Loucy (cell line): Measurements from ENCODE around the gene ENPP1.

ENCODE experiments used
- H2AFZ ChIP-seq: fragments of 200-600 bp; sonication (generic); 2 replicates; pipeline ENCODE4 v1.6.0; 2016; ENCODE audit warnings: antibody characterized with exemption, mild to moderate bottlenecking, low read length, moderate library complexity
- H3F3A ChIP-seq: fragments of 200-600 bp; 2 replicates; pipeline ENCODE4 v1.6.0; 2016; ENCODE audit warnings: antibody characterized with exemption, low read depth, mild to moderate bottlenecking
- H3K27me3 ChIP-seq: fragments of 200-600 bp; sonication (generic); 2 replicates; pipeline ENCODE4 v1.6.1; 2014; ENCODE audit warnings: low read length, mild to moderate bottlenecking; ENCODE audit not compliant: insufficient read depth, poor library complexity, severe bottlenecking
- H3K36me3 ChIP-seq: fragments of 200-600 bp; sonication (generic); 2 replicates; pipeline ENCODE4 v1.6.1; 2016; ENCODE audit warnings: low read length; ENCODE audit not compliant: insufficient read depth
- H3K4me1 ChIP-seq: fragments of 200-600 bp; sonication (generic); 2 replicates; pipeline ENCODE4 v1.5.1; 2014; ENCODE audit warnings: low read length, mild to moderate bottlenecking; ENCODE audit not compliant: insufficient read depth, poor library complexity, severe bottlenecking
- H3K4me2 ChIP-seq: fragments of 200-600 bp; sonication (generic); 2 replicates; pipeline ENCODE4 v1.6.0; 2014; ENCODE audit warnings: antibody characterized with exemption, low read length, low read depth, mild to moderate bottlenecking; ENCODE audit not compliant: poor library complexity, severe bottlenecking
- H3K4me3 ChIP-seq: fragments of 200-600 bp; sonication (generic); 2 replicates; pipeline ENCODE4 v1.5.1; 2014; ENCODE audit warnings: low read length, mild to moderate bottlenecking, mixed read lengths; ENCODE audit not compliant: poor library complexity, severe bottlenecking
- H3K79me2 ChIP-seq: fragments of 200-600 bp; sonication (generic); 2 replicates; pipeline ENCODE4 v1.6.1; 2014; ENCODE audit warnings: low read length; ENCODE audit not compliant: insufficient read depth
- H3K9ac ChIP-seq: fragments of 200-600 bp; sonication (generic); 2 replicates; pipeline ENCODE4 v1.6.0; 2014; ENCODE audit warnings: mild to moderate bottlenecking, low read depth, low read length, moderate library complexity; ENCODE audit not compliant: poor library complexity, severe bottlenecking
- H3K9me2 ChIP-seq: fragments of 200-600 bp; sonication (generic); replicated peaks from 2 replicates; pipeline ENCODE4 v1.6.1; 2016; ENCODE audit warnings: low read depth, low read length, mixed read lengths
- H3K9me3 ChIP-seq: fragments of 200-600 bp; sonication (generic); 2 replicates; pipeline ENCODE4 v1.6.1; 2014; ENCODE audit warnings: mild to moderate bottlenecking, antibody characterized with exemption, low read length, low read depth; ENCODE audit not compliant: insufficient read depth
- H4K20me1 ChIP-seq: fragments of 200-600 bp; sonication (generic); 2 replicates; pipeline ENCODE4 v1.6.0; 2014; ENCODE audit warnings: antibody characterized with exemption, low read length, mild to moderate bottlenecking; ENCODE audit not compliant: insufficient read depth, poor library complexity, severe bottlenecking
- EZH2phosphoT487 ChIP-seq: fragments of 200-600 bp; IDR thresholded peaks from 2 replicates; pipeline ENCODE4 v1.6.1; 2018; ENCODE audit warnings: antibody characterized with exemption, mild to moderate bottlenecking, moderate library complexity, borderline replicate concordance
- TF ChIP-seq, protein P1 (sequence below): fragments of 200-600 bp; sonication (generic); conservative IDR thresholded peaks from 2 replicates; pipeline ENCODE4 v1.5.1; 2014; ENCODE audit warnings: mild to moderate bottlenecking, antibody characterized with exemption, low read length

ENPP1 gene

DNA sequence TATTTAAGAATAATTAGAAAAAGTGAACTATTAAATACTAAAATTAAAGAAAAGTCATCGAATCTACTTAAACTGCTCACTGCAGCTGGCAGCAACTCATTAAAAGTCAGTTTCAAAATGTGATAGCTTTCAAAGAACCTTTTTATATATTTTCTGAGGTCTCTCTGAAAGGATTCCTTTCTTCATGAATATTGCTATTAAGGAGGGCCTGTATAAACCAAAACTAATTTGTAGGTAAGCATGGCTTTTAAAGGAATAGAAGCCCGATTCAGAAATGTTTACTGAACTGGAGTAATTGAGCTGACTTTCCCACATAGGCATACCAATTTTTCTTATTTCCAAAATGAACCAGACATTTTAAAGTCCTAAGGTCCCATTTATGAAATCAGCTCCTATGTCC, 41.2 kb upstream of the ENPP1 start:
- no peak overlapping the region for H3K4me2 ChIP-seq
- H3K4me3 ChIP-seq, result no peak overlapping the region
- TF ChIP-seq, protein P1, sequence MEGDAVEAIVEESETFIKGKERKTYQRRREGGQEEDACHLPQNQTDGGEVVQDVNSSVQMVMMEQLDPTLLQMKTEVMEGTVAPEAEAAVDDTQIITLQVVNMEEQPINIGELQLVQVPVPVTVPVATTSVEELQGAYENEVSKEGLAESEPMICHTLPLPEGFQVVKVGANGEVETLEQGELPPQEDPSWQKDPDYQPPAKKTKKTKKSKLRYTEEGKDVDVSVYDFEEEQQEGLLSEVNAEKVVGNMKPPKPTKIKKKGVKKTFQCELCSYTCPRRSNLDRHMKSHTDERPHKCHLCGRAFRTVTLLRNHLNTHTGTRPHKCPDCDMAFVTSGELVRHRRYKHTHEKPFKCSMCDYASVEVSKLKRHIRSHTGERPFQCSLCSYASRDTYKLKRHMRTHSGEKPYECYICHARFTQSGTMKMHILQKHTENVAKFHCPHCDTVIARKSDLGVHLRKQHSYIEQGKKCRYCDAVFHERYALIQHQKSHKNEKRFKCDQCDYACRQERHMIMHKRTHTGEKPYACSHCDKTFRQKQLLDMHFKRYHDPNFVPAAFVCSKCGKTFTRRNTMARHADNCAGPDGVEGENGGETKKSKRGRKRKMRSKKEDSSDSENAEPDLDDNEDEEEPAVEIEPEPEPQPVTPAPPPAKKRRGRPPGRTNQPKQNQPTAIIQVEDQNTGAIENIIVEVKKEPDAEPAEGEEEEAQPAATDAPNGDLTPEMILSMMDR, result no peak
- no peak for TF ChIP-seq EZH2phosphoT487
- H3K9ac ChIP-seq, result no peak overlapping the region
- no peaks in the 10 kb centered on the region for H3K4me1 ChIP-seq
- H3K36me3 ChIP-seq, result no peaks in the 10 kb centered on the region
- no peaks in the 10 kb centered on the region for H3K9me2 ChIP-seq
- no peaks in the 10 kb centered on the region for H4K20me1 ChIP-seq
- H3K27me3 ChIP-seq, result peaks cover 25% of the 10 kb centered on the region
- no peaks in the 10 kb centered on the region for H3K79me2 ChIP-seq
- H3F3A ChIP-seq, result no peaks in the 10 kb centered on the region
- H2AFZ ChIP-seq, result no peak overlapping the region
- H3K9me3 ChIP-seq, result no peaks in the 10 kb centered on the region

DNA sequence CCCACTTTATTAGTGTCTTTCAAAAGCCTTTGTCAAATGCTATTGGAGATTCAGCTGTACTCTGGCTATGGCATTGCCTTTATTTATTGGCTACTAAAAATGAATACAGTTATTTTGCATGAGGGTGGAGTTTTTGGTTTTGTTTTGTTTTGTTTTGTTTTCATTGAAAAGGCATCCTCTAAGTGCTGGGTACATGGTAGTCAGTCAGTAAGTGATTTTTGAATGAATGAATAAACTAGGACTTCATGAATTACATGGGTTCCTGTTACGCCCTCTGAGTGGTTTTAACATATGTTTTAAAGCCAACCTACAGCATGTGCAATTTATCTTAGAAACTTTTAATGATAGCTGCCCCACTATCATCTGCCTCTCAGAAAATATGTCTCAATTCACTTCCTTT, 38.9 kb upstream of the ENPP1 start:
- H2AFZ ChIP-seq, result no peak overlapping the region
- no peak overlapping the region for H3K4me2 ChIP-seq
- no peak overlapping the region for H3K9ac ChIP-seq
- no peaks in the 10 kb centered on the region for H3K79me2 ChIP-seq
- H3K36me3 ChIP-seq, result no peaks in the 10 kb centered on the region
- H3F3A ChIP-seq, result no peaks in the 10 kb centered on the region
- no peaks in the 10 kb centered on the region for H4K20me1 ChIP-seq
- H3K27me3 ChIP-seq, result peaks cover 41% of the 10 kb centered on the region
- TF ChIP-seq, protein P1, result no peak
- TF ChIP-seq EZH2phosphoT487, result no peak
- H3K9me3 ChIP-seq, result no peaks in the 10 kb centered on the region
- H3K9me2 ChIP-seq, result no peaks in the 10 kb centered on the region
- no peak overlapping the region for H3K4me3 ChIP-seq
- no peaks in the 10 kb centered on the region for H3K4me1 ChIP-seq

DNA sequence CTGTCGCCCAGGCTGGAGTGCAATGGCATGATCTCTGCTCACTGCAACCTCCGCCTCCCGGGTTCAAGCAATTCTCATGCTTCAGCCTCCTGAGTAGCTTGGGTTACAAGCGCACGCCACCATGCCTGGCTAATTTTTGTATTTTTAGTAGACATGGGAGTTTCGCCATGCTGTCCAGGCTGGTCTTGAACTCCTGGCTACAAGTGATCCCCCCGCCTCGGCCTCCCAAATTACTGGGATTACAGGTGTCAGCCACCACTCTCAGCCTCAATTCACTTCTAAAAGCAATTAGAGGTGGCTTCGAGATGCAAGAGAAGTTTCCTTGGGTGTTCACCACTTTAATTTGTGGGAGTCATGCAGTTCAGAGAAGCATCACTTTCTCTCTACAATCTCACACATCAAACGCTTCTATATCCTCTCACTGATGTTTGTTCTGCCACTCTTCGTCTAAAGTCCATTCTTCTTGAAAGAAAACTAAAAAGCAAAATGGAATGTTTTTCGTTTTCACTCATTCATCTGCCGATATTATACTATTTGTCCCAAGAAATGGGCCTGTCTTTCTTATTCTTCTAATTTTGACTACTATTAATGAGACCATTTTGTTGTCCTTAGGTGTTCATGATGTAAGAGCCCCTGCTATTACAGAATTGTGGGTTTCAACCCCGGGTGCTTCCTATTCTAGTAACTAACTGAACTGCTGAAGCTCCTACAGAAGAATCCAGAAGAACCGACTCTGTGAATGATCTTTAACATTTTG, 38.3 kb upstream of the ENPP1 start:
- no peak overlapping the region for H3K9ac ChIP-seq
- H3K27me3 ChIP-seq, result peaks cover 41% of the 10 kb centered on the region
- no peak overlapping the region for H3K4me2 ChIP-seq
- no peaks in the 10 kb centered on the region for H3K79me2 ChIP-seq
- H2AFZ ChIP-seq, result no peak overlapping the region
- no peaks in the 10 kb centered on the region for H4K20me1 ChIP-seq
- no peak for TF ChIP-seq EZH2phosphoT487
- no peaks in the 10 kb centered on the region for H3K4me1 ChIP-seq
- no peaks in the 10 kb centered on the region for H3K9me3 ChIP-seq
- no peak overlapping the region for H3K4me3 ChIP-seq
- no peaks in the 10 kb centered on the region for H3K9me2 ChIP-seq
- H3F3A ChIP-seq, result no peaks in the 10 kb centered on the region
- H3K36me3 ChIP-seq, result no peaks in the 10 kb centered on the region

DNA sequence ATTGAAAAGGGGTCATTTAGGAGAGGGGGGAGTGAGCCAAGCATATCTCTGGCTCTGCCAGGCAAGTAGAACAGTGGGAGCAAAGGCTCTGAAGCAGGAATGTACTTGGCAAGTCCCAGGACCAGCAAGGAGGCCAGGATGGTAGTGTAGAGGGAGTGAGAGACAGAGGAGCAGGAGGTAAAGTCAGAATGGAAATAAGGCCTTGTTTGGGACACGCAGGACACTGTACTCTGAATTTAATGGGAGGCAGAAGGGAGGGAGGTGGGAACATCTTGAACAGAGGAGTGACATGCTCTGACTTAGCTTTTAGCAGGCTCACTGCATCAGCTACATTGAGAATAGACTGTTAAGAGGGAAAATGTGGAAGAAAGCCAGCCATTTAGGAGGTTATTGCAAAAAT, 37.0 kb upstream of the ENPP1 start:
- no peak overlapping the region for H2AFZ ChIP-seq
- no peak overlapping the region for H3K4me2 ChIP-seq
- H3K9me2 ChIP-seq, result no peaks in the 10 kb centered on the region
- peaks cover 51% of the 10 kb centered on the region for H3K27me3 ChIP-seq
- no peaks in the 10 kb centered on the region for H3K9me3 ChIP-seq
- no peaks in the 10 kb centered on the region for H4K20me1 ChIP-seq
- no peak overlapping the region for H3K4me3 ChIP-seq
- no peak for TF ChIP-seq EZH2phosphoT487
- TF ChIP-seq, protein P1, result no peak
- H3F3A ChIP-seq, result no peaks in the 10 kb centered on the region
- H3K9ac ChIP-seq, result no peak overlapping the region
- H3K79me2 ChIP-seq, result no peaks in the 10 kb centered on the region
- no peaks in the 10 kb centered on the region for H3K4me1 ChIP-seq
- H3K36me3 ChIP-seq, result no peaks in the 10 kb centered on the region
